ENCODE measurements around the gene SNX8. TPM values are rescaled to one million over a fixed set of nuclear protein-coding genes. Genes with fewer than 3 reads are reported as not detected.

SNX8 gene
- total and polyA plus RNA-seq, 2 experiments from 2014 or later: 24.7 to 81.4 TPM

DNA sequence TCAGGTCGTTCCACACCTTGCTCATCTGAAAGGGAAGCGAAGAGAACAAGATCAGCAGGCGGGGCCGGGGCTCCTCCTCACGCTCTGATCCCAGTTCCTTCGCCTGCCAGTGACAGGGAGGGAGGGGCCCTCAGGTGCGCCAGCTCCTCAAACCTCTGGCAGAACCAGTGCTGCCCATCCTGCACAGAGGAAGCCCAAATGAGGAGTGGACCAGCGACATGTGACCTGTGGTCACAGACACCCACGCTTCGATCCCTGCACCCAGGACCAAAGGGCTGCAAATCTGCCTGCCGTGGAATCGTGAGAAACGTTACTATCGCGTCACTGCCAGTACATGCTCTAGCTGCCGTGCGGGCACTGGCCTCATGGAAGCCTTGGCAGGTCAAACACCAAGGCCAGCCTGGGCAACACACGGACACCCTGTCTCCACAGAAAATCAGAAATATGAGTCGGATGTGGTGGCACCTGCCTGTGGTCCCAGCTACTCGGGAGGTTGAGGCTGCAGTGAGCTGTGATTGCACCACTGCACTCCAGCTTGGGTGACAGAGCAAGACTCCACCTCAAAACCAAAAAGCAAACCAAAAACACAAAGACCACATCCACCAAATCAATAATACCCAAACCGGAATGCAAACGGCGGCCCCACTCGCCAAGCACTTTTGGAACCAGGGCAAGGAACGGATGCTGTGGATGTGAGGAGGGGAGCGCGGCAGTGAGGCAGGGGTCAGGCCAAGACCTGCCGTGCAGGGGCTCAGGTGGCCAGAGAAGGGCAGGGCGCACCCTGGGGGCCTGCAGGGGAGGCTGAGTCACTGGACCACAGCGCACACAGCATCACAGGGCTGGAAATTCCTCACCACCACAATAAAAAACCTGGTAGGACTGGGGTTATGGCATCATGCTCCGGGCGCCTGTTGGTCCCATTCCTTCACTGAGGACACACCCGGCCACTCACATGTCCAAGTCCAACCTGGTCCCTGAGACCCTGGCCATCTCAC, 58.8 kb downstream of the SNX8 start:
- TF ChIP-seq EZH2 (IDR thresholded peaks at IDR 0.05; ENCODE audit: borderline replicate concordance) (no peak), EZH2phosphoT487 (IDR thresholded peaks at IDR 0.05; ENCODE audit: low read depth, severe bottlenecking, unreplicated experiment) (no peak)
- TF ChIP-seq, protein P1, sequence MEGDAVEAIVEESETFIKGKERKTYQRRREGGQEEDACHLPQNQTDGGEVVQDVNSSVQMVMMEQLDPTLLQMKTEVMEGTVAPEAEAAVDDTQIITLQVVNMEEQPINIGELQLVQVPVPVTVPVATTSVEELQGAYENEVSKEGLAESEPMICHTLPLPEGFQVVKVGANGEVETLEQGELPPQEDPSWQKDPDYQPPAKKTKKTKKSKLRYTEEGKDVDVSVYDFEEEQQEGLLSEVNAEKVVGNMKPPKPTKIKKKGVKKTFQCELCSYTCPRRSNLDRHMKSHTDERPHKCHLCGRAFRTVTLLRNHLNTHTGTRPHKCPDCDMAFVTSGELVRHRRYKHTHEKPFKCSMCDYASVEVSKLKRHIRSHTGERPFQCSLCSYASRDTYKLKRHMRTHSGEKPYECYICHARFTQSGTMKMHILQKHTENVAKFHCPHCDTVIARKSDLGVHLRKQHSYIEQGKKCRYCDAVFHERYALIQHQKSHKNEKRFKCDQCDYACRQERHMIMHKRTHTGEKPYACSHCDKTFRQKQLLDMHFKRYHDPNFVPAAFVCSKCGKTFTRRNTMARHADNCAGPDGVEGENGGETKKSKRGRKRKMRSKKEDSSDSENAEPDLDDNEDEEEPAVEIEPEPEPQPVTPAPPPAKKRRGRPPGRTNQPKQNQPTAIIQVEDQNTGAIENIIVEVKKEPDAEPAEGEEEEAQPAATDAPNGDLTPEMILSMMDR (IDR thresholded peaks at IDR 0.05; ENCODE audit: poor library complexity): no peak
- H3K36me3 ChIP-seq (replicated peaks; ENCODE audit: insufficient read depth, low read depth): no peaks in the 10 kb centered on the region
- H3K9me3 ChIP-seq (ENCODE audit: low read depth): no peaks in the 10 kb centered on the region
- DNase-seq (ENCODE audit: low spot score): no peak
- WGBS (ENCODE audit: low lambda C conversion rate, missing lambda C conversion rate): 93% methylated on average over 33 of the region's 33 CpGs
- H3K79me2 ChIP-seq: no peaks in the 10 kb centered on the region
- no peak overlapping the region for H3K4me2 ChIP-seq
- no peak overlapping the region for H2AFZ ChIP-seq
- H3K27me3 ChIP-seq: no peaks in the 10 kb centered on the region
- H4K20me1 ChIP-seq (ENCODE audit: insufficient read depth, poor library complexity, severe bottlenecking): no peaks in the 10 kb centered on the region
- no peaks in the 10 kb centered on the region for H3K9me2 ChIP-seq (replicated peaks; ENCODE audit: insufficient read depth)
- no peaks in the 10 kb centered on the region for H3K4me1 ChIP-seq (ENCODE audit: insufficient read depth)
- no peak overlapping the region for H3K27ac ChIP-seq
- no peak overlapping the region for H3K4me3 ChIP-seq

DNA sequence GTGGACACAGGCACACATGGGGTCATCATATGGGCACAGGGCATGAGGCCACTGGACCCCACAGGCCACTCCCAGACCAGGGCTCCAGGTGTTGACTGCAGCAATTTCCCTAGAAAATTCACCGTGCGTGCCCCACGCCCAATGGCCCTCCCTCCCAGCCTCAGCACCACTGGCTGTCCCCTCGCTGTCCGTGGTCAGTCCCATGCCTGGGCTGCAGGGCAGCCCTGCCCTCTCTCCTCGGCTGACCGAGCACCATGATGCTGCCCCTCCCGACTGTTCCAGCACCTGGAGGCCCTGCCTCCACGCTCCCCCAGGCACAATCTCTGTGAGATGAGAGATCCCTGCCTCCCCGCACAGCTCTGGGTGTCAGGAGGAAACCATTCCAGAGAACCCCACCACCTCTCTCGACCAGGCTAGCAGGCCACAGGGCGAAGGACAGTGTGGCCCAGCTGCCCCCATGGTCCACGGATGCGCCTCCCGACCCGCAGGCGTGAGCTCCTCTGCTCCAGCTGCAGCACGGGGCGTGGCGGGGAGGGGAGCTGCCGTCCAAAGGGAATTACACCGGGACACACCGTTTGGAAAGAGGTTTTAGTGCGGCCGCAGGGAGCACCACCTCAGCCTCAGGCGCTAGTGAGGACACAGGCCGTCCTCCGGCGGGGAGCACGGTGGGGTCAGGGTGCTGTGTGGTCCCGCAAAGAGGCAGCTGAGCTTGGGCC, 59.7 kb downstream of the SNX8 start:
- H4K20me1 ChIP-seq (ENCODE audit: insufficient read depth, poor library complexity, severe bottlenecking): no peaks in the 10 kb centered on the region
- 96% methylated on average over 31 of the region's 31 CpGs for WGBS (ENCODE audit: low lambda C conversion rate, missing lambda C conversion rate)
- H3K4me2 ChIP-seq: no peak overlapping the region
- H3K4me1 ChIP-seq (ENCODE audit: insufficient read depth): no peaks in the 10 kb centered on the region
- no peak for DNase-seq (ENCODE audit: low spot score)
- TF ChIP-seq, protein P1 (IDR thresholded peaks at IDR 0.05; ENCODE audit: poor library complexity): no peak
- TF ChIP-seq EZH2 (IDR thresholded peaks at IDR 0.05; ENCODE audit: borderline replicate concordance) (no peak), EZH2phosphoT487 (IDR thresholded peaks at IDR 0.05; ENCODE audit: low read depth, severe bottlenecking, unreplicated experiment) (no peak)
- no peak overlapping the region for H3K27ac ChIP-seq
- no peak overlapping the region for H2AFZ ChIP-seq
- no peaks in the 10 kb centered on the region for H3K79me2 ChIP-seq
- H3K36me3 ChIP-seq (replicated peaks; ENCODE audit: insufficient read depth, low read depth): no peaks in the 10 kb centered on the region
- H3K4me3 ChIP-seq: no peak overlapping the region
- no peaks in the 10 kb centered on the region for H3K27me3 ChIP-seq
- no peaks in the 10 kb centered on the region for H3K9me2 ChIP-seq (replicated peaks; ENCODE audit: insufficient read depth)
- no peaks in the 10 kb centered on the region for H3K9me3 ChIP-seq (ENCODE audit: low read depth)

DNA sequence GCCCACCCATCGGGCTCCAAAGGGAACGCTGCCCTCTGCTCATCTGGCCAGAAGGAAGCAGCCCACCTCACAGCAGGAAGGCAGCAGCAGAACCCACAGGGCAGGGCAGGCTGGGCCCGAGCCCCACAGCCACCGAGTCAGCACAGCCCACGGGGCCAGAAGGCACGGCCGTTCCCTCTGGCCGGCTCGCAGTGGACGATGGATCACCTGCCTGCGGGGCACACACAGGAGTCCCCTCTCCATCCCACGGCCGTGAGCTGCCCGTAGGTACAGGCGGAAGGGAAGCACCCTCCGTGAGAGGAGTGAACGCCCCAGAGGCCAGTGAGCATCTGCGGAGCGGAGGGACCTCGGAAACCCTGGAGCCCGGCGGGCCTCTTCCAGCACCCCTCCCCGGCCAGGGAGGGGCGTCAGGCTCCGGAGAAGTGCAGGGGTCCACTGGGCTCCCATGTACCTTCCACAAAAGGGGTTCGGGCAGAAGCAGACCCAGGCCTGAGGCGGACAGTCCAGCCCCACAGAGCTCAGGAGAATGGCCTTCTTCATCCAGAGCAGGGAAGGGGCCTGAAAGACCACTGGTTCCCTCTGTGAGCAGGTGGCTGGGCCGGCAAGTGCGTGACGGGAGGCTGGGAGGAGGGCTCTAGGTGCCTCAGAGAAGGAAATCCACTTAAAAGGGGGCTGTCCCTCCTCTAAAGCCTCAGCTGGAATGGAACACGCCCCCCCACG, 60.6 kb downstream of the SNX8 start:
- Histone ChIP-seq H3K4me1 (ENCODE audit: insufficient read depth) (no peaks in the 10 kb centered on the region), H4K20me1 (ENCODE audit: insufficient read depth, poor library complexity, severe bottlenecking) (no peaks in the 10 kb centered on the region), H3K9me2 (replicated peaks; ENCODE audit: insufficient read depth) (no peaks in the 10 kb centered on the region), H3K79me2 (no peaks in the 10 kb centered on the region), H3K9me3 (ENCODE audit: low read depth) (no peaks in the 10 kb centered on the region), H2AFZ (no peak overlapping the region), H3K27ac (no peak overlapping the region), H3K4me3 (no peak overlapping the region), H3K4me2 (no peak overlapping the region), H3K27me3 (no peaks in the 10 kb centered on the region), H3K36me3 (replicated peaks; ENCODE audit: insufficient read depth, low read depth) (no peaks in the 10 kb centered on the region)
- TF ChIP-seq EZH2phosphoT487 (IDR thresholded peaks at IDR 0.05; ENCODE audit: low read depth, severe bottlenecking, unreplicated experiment) (no peak), EZH2 (IDR thresholded peaks at IDR 0.05; ENCODE audit: borderline replicate concordance) (no peak)
- TF ChIP-seq, protein P1 (IDR thresholded peaks at IDR 0.05; ENCODE audit: poor library complexity): no peak
- DNase-seq (ENCODE audit: low spot score): no peak
- WGBS (ENCODE audit: low lambda C conversion rate, missing lambda C conversion rate): 94% methylated on average over 31 of the region's 32 CpGs

Data from hepatocyte (in vitro differentiated cells).